ENCODE results near the gene CTTN.
A peak's percentile ranks its signal among the peaks of the same experiment; 100 is the strongest.

Gene CTTN

DNA sequence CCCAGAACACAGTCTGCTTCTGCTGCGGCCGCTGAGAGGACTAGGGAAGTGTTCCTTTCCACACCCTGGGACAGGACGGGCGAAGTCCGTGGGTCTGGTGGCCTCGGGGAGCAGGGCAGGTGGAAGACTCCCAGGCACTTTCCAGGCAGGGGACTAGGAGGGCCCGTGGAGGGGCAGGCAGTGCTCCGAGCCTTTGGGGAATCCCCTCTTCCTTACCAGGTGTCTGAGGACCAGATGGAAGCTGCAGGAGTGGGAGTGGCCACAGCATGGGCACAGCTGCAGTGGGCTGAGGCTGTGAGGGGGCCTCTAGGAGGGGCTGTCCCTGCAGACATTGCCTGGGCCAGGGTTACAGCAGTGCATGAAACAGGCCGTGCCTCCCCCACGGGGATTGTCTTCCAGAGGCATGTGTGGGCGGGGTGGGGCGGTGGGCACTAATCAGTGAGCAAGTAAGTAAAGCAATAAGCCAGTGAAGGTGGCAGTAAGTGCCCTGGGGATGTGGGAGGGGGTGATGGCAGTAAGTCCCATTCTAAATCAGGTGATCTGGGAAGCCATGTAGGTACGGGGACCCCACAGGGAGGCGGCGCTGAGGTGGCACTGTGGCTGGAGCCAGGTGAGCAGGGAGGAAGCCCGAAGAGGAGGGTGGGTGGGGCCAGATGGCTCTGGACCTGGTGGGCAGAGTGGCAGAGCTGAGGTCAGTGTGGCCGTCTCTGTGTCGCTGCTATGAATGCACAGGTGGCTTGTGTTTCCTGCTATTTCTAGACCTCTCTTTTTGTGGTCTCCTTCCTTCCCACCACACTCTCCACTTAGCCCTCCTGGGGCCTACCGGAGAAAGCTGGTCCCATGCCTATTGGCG is 66.4 kb downstream of the CTTN start:
- no peak for DNase-seq
- in situ Hi-C loops (cut with MboI; ENCODE audit: low pct_unique_long_range_greater_than_20kb, low sequenced_read_pairs) = no loop called here

DNA sequence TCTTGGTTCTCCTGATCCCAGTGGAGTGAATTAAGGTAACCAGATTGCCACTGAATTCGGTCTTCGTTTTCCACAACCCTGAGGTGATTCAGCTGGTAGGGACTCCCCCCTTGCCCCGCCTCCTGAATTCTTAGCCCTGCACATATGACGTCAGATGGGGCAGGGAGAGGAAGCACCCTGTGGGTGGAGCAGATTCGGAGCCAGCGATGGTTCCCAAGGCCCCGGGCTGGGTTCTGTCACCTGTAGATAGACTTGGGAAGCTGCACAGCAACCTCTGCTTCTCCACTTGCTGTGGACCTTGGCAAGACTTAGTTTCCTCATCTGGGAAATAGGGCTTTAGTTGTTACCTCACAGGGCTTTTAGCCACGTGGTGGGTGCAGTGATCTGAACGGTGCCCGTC is 67.8 kb downstream of the CTTN start:
- DNase-seq = no peak

DNA sequence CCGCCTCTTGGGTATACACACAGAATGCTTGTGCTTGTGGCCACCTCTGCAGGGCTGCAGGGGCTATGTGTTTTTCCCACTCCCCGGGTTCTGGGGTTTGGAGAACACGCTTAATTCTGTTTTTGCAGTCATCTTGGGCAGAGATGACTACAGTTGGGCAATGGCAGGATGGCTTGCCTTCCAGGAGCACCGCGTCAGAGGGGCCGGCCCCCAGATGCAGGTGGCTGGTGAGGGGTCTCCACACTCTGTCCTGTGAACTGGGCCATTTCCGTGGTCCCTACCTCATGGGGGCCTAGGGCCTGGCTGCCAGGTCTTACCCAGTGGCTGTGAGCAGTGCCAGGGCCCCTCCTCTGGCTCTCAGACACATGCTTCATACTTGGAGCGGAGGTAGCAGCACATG is 68.3 kb downstream of the CTTN start:
- in situ Hi-C loops (cut with MboI; ENCODE audit: low pct_unique_long_range_greater_than_20kb, low sequenced_read_pairs) = no loop called here
- no peak for DNase-seq

More for the DNA sequence above, 67.8 kb downstream of the CTTN start:
- in situ Hi-C loops (cut with MboI; ENCODE audit: low pct_unique_long_range_greater_than_20kb, low sequenced_read_pairs) = no loop called here

DNA sequence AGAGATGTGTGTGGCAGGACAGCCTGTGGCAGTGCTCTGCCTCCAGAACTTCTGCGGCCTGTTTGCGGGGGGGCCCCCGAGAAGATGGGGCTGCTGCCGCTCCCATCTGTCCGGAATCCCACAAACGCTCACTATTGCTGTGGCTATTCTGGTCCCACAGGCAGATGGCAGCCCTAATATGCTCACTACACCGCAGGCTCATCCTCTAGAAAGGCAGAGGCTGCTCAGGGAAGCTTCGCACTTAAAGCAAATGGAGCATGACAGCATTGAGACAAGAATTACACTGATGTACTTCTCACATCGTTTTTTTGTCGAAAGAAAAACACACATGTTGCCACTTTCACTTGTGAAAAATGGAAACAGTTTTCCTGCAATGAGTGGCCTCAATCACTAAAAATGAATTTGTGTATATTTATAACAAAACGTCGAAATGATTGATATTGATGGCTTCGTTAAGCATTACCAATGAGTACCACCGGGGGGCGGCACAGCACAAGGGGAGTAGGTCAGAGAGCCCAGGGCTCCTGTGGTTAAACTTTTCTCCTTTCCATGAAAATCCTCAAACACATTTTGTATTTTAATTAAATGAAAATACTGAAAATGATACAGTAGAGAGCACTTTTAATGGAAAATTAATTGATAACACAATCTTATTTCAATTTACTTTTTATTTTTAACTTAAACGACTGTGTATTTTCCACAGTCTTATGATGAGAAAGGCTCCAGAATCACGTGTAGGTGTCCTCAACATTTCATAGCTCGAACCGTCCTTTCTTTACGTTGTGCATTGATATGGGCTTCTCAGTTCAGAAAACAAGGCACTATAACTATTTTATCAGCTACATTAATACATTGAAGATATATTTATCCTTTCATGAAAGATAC is 69.1 kb downstream of the CTTN start:
- in situ Hi-C loops (cut with MboI; ENCODE audit: low pct_unique_long_range_greater_than_20kb, low sequenced_read_pairs) = no loop called here
- DNase-seq = peak; percentile 60

DNA sequence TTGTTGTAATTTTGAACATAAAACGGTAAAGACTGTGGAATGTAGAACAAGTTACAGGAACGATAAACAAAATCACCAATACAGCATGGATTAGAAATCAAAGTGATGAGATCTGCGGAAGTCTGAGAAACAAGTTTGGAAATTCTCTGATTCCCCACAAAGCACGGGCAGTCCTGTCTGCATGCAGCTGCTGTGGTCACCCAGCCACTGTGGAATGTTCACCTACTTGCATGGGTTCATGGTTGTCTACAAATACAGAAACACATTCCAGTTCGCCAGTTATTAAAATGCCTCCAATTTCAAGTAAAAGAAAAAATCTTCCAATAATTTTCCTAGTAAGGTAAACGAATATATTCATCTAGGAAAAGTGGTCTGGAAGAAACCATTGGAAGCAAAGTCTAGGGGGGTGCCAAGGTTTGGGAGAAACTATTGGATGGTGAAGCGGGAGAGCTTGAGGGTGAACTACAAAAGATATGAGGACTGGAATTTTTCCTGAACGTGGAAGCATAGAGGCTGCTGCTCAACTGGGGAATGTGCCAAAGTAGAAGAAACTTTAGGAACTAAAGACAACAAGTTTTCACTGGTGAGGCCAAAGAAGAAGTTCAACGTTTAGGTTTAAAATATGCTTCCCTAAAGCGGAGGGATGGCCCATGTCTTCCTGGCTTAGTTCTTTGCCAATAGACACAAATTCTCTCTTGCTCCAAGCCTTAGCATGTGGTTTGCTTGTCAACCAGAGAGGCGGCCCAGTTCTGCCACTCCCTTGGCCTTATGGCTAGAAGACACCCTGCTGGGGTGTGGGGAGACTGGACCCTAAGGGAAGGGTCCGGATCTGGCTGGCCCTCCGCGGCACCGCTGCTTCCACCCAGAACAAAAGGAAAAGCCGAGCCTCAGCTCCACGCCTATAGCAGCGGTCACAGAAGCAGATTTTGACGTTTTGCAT is 70.2 kb downstream of the CTTN start:
- DNase-seq = peak; percentile 8
- in situ Hi-C loops (cut with MboI; ENCODE audit: low pct_unique_long_range_greater_than_20kb, low sequenced_read_pairs) = no loop called here

DNA sequence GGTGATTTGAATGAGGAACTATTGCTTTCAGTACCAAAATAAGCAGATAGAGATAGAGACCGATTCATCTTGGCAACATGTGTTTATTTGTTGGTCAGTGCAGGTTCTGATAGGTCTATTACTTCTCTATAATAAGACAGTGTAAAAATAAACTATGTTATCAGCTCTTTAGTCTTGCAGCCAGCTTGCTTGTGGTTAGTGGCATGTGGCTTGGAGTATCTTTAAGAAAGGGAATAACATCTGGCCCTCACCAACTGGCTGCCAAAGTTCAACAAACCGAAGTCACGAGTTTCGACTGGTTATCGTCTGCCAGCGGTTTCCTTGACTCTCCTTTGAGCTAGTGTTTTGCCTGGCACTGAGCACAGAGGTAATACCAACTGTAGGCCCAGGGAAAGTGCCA is 71.8 kb downstream of the CTTN start:
- peak; percentile 89 for DNase-seq
- in situ Hi-C loops (cut with MboI; ENCODE audit: low pct_unique_long_range_greater_than_20kb, low sequenced_read_pairs) = no loop called here

DNA sequence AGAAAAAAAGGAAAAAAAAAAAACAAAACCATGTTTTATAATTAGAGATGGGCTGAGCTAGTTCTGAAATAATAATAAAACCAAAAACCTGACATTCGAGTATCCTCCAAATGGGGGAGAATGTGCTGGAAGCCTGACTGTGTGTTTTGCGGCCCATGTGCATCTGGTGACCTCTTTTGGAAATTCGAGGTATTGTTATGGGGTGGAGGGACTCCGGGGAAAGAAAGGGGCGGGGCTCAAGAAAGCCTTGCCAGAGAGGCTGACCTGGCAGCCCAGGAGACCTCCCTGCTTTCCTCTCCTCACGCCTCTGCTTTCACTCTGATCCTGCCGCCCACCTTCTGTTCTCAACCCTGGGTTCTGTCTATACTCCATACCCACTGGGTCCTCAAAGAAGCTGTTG is 72.9 kb downstream of the CTTN start:
- in situ Hi-C loops (cut with MboI; ENCODE audit: low pct_unique_long_range_greater_than_20kb, low sequenced_read_pairs) = no loop called here
- DNase-seq = peak; percentile 84

DNA sequence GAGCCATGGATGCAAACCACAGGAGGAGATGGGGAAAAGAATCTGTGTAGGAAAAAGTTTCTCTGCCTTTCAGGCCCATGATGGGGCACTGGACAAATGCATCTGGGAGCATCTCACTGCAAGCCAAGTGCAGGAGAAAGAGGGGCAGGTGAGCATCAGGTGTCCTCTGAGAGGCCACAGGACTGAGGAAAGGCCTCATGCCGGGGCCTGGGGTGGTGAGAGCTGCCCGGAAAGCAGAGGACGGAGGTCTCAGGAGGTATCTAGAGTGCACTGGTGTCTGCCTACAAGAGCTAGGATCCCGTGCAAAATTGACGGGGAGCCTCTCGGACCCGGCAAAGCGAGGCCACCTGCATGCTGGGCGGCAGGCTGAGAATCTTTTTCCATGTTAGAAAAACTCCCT is 73.9 kb downstream of the CTTN start:
- no peak for DNase-seq
- in situ Hi-C loops (cut with MboI; ENCODE audit: low pct_unique_long_range_greater_than_20kb, low sequenced_read_pairs) = no loop called here

DNA sequence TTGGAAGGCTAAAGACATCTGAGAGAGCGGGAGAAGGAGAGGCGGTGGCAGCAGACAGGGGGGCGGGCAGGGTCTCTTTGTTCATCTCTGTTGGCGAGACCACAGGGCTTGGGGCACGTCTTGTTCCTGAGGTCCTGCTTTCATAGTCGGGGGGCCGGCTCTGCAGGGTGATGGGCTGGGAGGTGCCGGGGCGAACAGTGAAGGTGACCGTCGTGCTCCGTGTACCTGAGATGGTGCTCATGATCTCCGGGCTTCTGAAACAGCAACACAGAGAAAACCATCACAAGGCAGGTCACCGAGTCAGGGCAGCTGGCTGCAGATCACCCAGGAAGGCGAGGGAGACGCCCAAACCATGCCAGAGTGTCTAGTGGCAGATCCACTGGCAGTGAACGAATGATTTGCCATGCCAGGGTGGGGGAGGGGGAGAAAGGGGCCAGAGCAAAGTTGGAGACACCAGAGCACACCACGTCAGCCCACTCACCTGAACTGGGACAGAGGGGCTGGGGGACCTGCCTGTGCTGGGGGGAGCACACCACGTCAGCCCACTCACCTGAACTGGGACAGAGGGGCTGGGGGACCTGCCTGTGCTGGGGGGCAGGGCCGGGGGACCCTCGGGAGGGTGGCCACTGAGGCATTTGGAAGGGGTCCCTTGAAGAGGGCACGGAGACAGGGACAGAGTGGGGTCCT is 75.0 kb downstream of the CTTN start:
- no peak for DNase-seq
- in situ Hi-C loops (cut with MboI; ENCODE audit: low pct_unique_long_range_greater_than_20kb, low sequenced_read_pairs) = no loop called here

DNA sequence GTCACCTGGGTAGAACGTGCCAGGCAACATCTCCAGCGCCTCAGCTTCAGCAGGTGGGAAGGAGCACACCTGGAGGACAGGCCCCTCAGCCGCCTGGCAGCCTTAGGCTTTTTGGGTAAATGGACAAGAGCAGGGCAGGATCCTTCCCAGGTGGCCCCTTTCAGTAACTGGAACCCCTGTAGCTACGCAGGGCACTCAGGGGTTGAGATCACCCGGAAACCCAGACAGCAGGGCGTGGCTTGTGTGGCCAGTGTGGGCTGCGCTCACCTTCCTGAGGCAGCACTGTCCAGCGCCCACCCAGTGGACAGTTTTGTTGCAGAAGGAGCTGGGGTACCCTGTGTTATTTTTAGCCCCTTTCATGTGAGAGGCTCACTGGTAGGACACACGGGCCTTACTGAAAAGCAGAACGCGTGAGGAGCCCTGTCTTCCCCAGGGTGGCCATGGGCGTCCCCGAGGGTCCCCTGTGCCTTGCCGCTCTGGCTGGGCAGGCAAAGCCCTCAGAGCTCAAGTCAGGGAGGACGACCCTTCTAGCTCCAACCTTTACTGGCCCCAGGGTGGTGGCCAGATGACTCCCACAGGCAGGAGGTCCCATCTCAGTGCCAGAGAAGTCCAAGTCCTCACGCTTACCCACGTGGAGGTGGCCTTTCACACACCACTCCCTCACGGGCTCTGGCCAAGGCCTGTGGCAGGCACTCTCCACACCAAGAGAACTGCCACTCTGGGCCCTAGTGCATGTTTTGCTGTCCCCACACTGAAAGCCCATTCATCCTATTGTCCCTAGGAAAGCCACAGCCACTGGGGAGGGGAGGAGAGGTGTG is 75.8 kb downstream of the CTTN start:
- DNase-seq = no peak
- in situ Hi-C loops (cut with MboI; ENCODE audit: low pct_unique_long_range_greater_than_20kb, low sequenced_read_pairs) = no loop called here

DNA sequence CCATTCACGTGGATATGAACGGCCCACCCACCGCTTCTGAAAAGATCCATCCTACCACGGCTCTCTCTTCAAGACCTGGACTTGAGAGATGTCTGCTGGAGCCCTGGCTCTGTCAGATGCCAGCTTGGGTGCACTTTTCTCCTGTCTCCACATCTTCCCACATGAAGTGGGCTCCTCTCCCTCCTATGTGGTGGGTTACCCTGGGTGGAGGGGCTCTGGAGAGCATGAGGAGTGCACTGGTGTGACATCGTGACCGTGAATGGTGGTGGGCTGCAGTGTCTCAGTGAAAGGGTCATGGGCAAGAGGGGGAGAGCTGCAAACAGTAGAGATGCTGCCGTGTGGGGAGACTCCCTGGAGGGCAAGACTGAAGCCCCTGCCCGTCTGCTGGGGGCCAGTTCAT is 76.4 kb downstream of the CTTN start:
- no peak for DNase-seq
- in situ Hi-C loops (cut with MboI; ENCODE audit: low pct_unique_long_range_greater_than_20kb, low sequenced_read_pairs) = no loop called here

DNA sequence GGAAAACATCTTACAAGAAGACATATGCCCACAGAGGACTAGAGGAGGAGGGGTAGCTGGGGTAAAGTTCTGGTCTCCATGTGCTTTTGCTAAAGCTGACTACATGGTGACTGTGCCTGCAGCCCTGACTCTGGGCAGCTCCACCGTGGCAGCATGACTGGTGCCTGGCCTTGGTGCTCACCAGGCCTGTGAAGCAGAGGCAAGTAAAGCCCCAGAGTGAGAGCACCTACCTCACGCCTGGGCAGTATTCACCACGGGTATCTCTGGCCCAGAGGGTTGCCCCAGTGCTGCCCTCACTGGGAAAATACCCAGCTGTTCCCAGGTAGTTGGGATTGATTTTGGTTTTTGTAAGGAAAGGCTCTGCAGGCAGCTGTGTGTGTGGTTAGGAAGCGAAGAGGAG is 78.3 kb downstream of the CTTN start:
- in situ Hi-C loops (cut with MboI; ENCODE audit: low pct_unique_long_range_greater_than_20kb, low sequenced_read_pairs) = no loop called here
- no peak for DNase-seq

DNA sequence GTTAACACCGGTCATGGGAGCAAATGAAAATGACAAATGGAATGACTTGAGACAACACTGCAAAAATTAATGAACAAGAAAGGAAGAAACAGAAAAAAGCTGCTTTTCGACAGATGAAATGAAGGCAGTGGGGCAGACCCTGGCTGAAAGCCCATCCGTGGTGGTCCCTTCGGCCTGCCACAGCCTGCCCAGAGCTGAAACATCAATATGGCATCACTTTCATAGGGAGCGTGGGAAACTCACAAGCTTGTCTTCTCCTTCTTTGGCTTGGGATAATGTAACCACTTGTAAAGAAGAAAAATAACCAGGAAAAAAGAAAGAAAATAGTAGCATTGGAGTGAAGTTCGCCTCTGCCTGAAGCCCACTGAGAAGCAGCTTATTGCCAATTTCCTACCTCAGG is 78.8 kb downstream of the CTTN start:
- DNase-seq = no peak
- in situ Hi-C loops (cut with MboI; ENCODE audit: low pct_unique_long_range_greater_than_20kb, low sequenced_read_pairs) = no loop called here

DNA sequence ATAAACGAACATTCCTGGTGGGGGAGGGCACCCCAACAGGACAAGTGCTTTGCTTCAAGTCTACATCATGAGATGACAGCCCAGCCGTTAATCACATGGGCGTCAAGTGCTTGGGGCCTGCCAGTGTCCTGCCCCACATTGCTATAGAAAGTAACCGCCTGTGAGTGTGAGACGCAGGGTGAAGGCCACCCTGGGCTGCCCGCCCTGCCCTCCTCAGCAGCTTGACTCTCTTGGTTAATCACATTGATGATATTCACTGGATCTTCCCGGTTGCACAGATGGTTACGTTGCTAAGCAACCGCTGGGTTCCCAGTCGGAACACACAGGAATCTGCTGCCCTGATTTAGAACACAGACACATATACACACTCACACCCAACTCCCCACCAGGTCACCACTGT is 79.3 kb downstream of the CTTN start:
- in situ Hi-C loops (cut with MboI; ENCODE audit: low pct_unique_long_range_greater_than_20kb, low sequenced_read_pairs) = no loop called here
- no peak for DNase-seq

DNA sequence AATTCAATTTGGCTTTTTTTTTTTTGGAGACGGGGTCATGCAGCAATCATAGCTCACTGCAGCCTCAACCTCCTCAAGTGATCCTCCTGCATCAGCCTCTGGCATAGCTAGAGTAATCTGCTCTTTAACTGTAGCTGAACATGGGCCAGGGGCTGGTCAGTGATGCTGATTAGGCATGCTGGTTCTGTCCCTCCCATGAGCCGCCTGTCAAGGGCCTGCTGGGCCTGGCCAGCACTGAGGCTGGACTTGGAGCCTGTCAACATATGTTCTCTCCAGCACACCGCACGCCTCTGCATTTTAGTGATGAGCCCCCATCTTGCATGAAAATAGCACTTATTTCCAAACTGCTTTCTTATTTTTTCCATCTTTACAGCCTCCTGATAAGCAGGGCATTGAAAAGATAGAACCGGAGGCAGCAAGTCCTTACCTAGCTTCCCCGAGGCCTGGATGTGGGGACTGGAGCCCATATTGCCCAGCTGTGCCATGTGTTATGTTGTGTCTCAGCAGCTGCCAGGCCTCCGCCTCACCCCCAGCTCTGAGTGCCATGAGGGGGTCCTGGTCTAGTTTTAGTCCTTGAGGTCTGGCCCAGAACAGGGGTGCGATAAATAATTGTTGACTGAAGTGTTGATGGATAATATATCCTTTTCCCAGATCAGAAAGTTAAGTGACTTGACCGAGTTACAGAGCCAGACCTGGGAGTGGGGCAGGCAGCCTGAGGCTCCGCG is 80.0 kb downstream of the CTTN start:
- in situ Hi-C loops (cut with MboI; ENCODE audit: low pct_unique_long_range_greater_than_20kb, low sequenced_read_pairs) = no loop called here
- DNase-seq = no peak

DNA sequence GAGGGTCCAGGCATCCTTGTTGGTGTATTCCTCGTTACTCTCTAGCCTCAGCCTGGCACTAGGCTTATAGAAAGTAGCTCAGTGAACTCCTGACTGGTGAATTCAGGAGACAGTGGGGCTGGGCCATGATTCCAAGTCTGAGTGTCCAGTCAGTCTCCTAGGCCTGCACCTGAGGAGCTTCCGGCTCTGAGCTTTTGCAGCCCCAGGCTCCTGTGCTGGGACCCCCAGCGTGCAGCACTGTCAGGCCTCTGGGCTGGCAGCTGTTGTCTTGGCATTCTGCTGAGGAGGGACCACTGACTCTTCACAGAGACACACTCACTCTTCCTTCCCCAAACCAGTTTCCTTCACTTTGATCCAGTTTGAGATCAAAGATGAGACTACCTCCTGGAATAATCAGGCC is 82.4 kb downstream of the CTTN start:
- DNase-seq = no peak
- in situ Hi-C loops (cut with MboI; ENCODE audit: low pct_unique_long_range_greater_than_20kb, low sequenced_read_pairs) = no loop called here

Data from KBM-7 (cell line).